Cardiac muscle cell (in vitro differentiated cells and primary cell): ENCODE results near the gene MT3. TPM values are rescaled to one million over a fixed set of nuclear protein-coding genes. Genes with fewer than 3 reads are reported as not detected.

Experiments
- DNase-seq, 2 donors: peaks; one replicate each; pipeline versions ENCODE4 v3.0.0 to v3.0.0-alpha.2; 2010 to 2017; ENCODE audit warnings: low read depth in 1 of 2, low spot score in 1 of 2
- H3K27ac ChIP-seq: fragments of 200-600 bp; sonication (generic); 2 replicates; pipeline ENCODE4 v1.5.1; 2016
- H3K27me3 ChIP-seq: fragments of 200-600 bp; sonication (generic); 2 replicates; pipeline ENCODE4 v1.6.0; 2016; ENCODE audit warnings: control low read depth
- H3K36me3 ChIP-seq: fragments of 200-600 bp; sonication (generic); 2 replicates; pipeline ENCODE4 v1.5.1; 2016; ENCODE audit warnings: control low read depth
- H3K4me1 ChIP-seq: fragments of 200-600 bp; sonication (generic); 2 replicates; pipeline ENCODE4 v1.8.1; 2017; ENCODE audit warnings: low read depth, mild to moderate bottlenecking, mixed run types
- H3K4me3 ChIP-seq: fragments of 200-600 bp; sonication (generic); 2 replicates; pipeline ENCODE4 v1.5.1; 2016; ENCODE audit warnings: mild to moderate bottlenecking
- H3K9me3 ChIP-seq: fragments of 200-600 bp; sonication (generic); 2 replicates; pipeline ENCODE4 v1.5.1; 2017; ENCODE audit warnings: low read depth, mild to moderate bottlenecking, control low read depth
- CTCF ChIP-seq: IDR thresholded peaks from 2 replicates; pipeline ENCODE4 v1.5.1; 2012; ENCODE audit warnings: low read depth, mild to moderate bottlenecking, low read length
- polyA plus RNA-seq: library from polyadenylated mRNA; unstranded; fragments of >200 nt; fragmentation: Nextera tagmentation; extraction: Ambion mirVana; gene quantifications from 2 replicates; pipeline ENCODE4 v1.2.1, GENCODE V29; 2016
- total RNA-seq: library from RNA; depleted of rRNA; stranded (reverse); fragments of >200 nt; gene quantifications from 2 replicates; pipeline ENCODE4 v1.2.3, GENCODE V29; 2016

Gene MT3
- total and polyA plus RNA-seq, 2 experiments from 2014 or later: 1.0 TPM; not detected in 1

- Histone ChIP-seq H3K4me1 (no peaks in the 10 kb centered on the region), H3K4me3 (no peak overlapping the region)
- no peak for TF ChIP-seq CTCF
Observed at GRCh38 chr16:56633535-56633934, 44.2 kb downstream of the MT3 start.

GRCh38 chr16:56634715-56635440 lies 45.5 kb downstream of the MT3 start:
- Histone ChIP-seq H3K4me3 (no peak overlapping the region), H3K9me3 (no peaks in the 10 kb centered on the region), H3K27me3 (peaks cover 100% of the 10 kb centered on the region), H3K4me1 (no peaks in the 10 kb centered on the region), H3K27ac (no peak overlapping the region), H3K36me3 (no peaks in the 10 kb centered on the region)
- TF ChIP-seq CTCF: no peak
- no peak for DNase-seq

More at GRCh38 chr16:56633535-56633934, 44.2 kb downstream of the MT3 start:
- no peak overlapping the region for H3K27ac ChIP-seq
- DNase-seq: no peak
- peaks cover 100% of the 10 kb centered on the region for H3K27me3 ChIP-seq
- H3K36me3 ChIP-seq: no peaks in the 10 kb centered on the region
- no peaks in the 10 kb centered on the region for H3K9me3 ChIP-seq

- Histone ChIP-seq H3K4me1 (no peaks in the 10 kb centered on the region), H3K4me3 (no peak overlapping the region), H3K36me3 (no peaks in the 10 kb centered on the region), H3K27ac (no peak overlapping the region), H3K27me3 (peaks cover 100% of the 10 kb centered on the region), H3K9me3 (no peaks in the 10 kb centered on the region)
- DNase-seq: no peak
- no peak for TF ChIP-seq CTCF
Observed at GRCh38 chr16:56635441-56635967, 46.2 kb downstream of the MT3 start.

GRCh38 chr16:56636616-56637413 lies 47.5 kb downstream of the MT3 start:
- Histone ChIP-seq H3K4me3 (no peak overlapping the region), H3K4me1 (no peaks in the 10 kb centered on the region), H3K36me3 (no peaks in the 10 kb centered on the region), H3K9me3 (no peaks in the 10 kb centered on the region), H3K27me3 (peaks cover 100% of the 10 kb centered on the region), H3K27ac (no peak overlapping the region)
- no peak for TF ChIP-seq CTCF
- DNase-seq: no peak

GRCh38 chr16:56637814-56638750 lies 48.8 kb downstream of the MT3 start, which contains the start of gene MT1A:
Gene MT1A (plus strand): TSS chr16:56638666. CDS start chr16:56638739, 73 bp downstream.
- H3K27ac ChIP-seq: no peak within 1 kb of the TSS
- peak; percentile 65 to 69 for DNase-seq
- H3K36me3 ChIP-seq: no peaks in the 10 kb centered on the region
- H3K9me3 ChIP-seq: no peaks in the 10 kb centered on the region
- H3K27me3 ChIP-seq: peaks cover 100% of the 10 kb centered on the region
- H3K4me1 ChIP-seq: no peaks in the 10 kb centered on the region
- H3K4me3 ChIP-seq: peak within 1 kb of the TSS; percentile 36
- TF ChIP-seq CTCF: no peak
